ENCODE results near the gene YPEL1.
"Not testable (repeated sequence)": the region's sequence is repeated elsewhere in the genome, so short reads cannot be mapped to it uniquely, and the experiment has no call there.

YPEL1 gene

GRCh38 chr22:21681566-21682370 lies 53.8 kb downstream of the YPEL1 start:
- peak; percentile 17 for DNase-seq

GRCh38 chr22:21680830-21681565 lies 54.6 kb downstream of the YPEL1 start:
- DNase-seq: no peak

- DNase-seq: no peak
Observed at GRCh38 chr22:21679383-21679782, 56.2 kb downstream of the YPEL1 start.

GRCh38 chr22:21678842-21679241 lies 56.8 kb downstream of the YPEL1 start:
- DNase-seq: not testable (repeated sequence)

GRCh38 chr22:21677606-21678443 lies 57.8 kb downstream of the YPEL1 start:
- DNase-seq: peak; percentile 98

- DNase-seq: no peak
Observed at GRCh38 chr22:21674638-21675245, 60.9 kb downstream of the YPEL1 start.

- no peak for DNase-seq
Observed at GRCh38 chr22:21673534-21674321, 61.9 kb downstream of the YPEL1 start.

- DNase-seq: no peak
Observed at GRCh38 chr22:21672107-21672629, 63.4 kb downstream of the YPEL1 start.

- no peak for DNase-seq
Observed at GRCh38 chr22:21669026-21669425, 66.6 kb downstream of the YPEL1 start.

GRCh38 chr22:21666786-21667185 lies 68.8 kb downstream of the YPEL1 start:
- peak; percentile 25 for DNase-seq

- DNase-seq: no peak
Observed at GRCh38 chr22:21665047-21665851, 70.3 kb downstream of the YPEL1 start.

GRCh38 chr22:21663738-21664137 lies 71.9 kb downstream of the YPEL1 start:
- DNase-seq: no peak

GRCh38 chr22:21661991-21662390 lies 73.6 kb downstream of the YPEL1 start:
- DNase-seq: no peak

- no peak for DNase-seq
Observed at GRCh38 chr22:21660904-21661303, 74.7 kb downstream of the YPEL1 start.

- peak; percentile 20 for DNase-seq
Observed at GRCh38 chr22:21659864-21660525, 75.6 kb downstream of the YPEL1 start.

GRCh38 chr22:21657360-21658032 lies 78.1 kb downstream of the YPEL1 start:
- peak; percentile 96 for DNase-seq

- DNase-seq: no peak
Observed at GRCh38 chr22:21657020-21657359, 78.6 kb downstream of the YPEL1 start.

- peak; percentile 42 for DNase-seq
Observed at GRCh38 chr22:21652547-21653545, 82.7 kb downstream of the YPEL1 start.

Measured in NCI-H69 (cell line).